OCI-LY7 (cell line): Measurements from ENCODE around the gene ACTG2.

Experiments
- CTCF ChIP-seq: fragments of 200-600 bp; sonication (generic); conservative IDR thresholded peaks from 2 replicates; pipeline ENCODE4 v1.5.1; 2014; ENCODE audit warnings: mild to moderate bottlenecking, antibody characterized with exemption, low read length, moderate library complexity, mixed read lengths
- EZH2phosphoT487 ChIP-seq: fragments of 200-600 bp; sonication (generic); IDR thresholded peaks from 2 replicates; pipeline ENCODE4 v1.6.1; 2018; ENCODE audit warnings: low read depth, borderline replicate concordance, mild to moderate bottlenecking, mixed run types, antibody characterized with exemption, low read length, moderate library complexity, mixed read lengths

GRCh38 chr2:73856214-73856613, 36.6 kb upstream of the ACTG2 start:
- no peak for TF ChIP-seq CTCF
- no peak for TF ChIP-seq EZH2phosphoT487
